Activated T-helper 17 cell treated with anti-CD3 and anti-CD28 coated beads, Interleukin-2, amount 50 U/mL, for 72 hours (primary cell): Measurements from ENCODE around the gene TFAP2A. TPM values are rescaled to one million over a fixed set of nuclear protein-coding genes. Genes with fewer than 3 reads are reported as not detected.

Experiments used
- total RNA-seq, 2 donors: library from RNA; stranded (reverse); gene quantifications; one replicate each; pipeline ENCODE4 v1.2.3, GENCODE V29; 2022

Gene TFAP2A
- total RNA-seq, 2 donors from 2014 or later = 0.52 TPM; not detected in 1

Other genes starting within 250 kb of the TFAP2A start
- under 1 TPM; 0.64 to 0.73 TPM for gene GCNT2, start 106.3 kb upstream of the TFAP2A start, total RNA-seq